NCI-H2107 treated with DMSO at 0.1 percent for 48 hours (cell line): Measurements from ENCODE around the gene HCRT.
"Not testable (repeated sequence)": the region's sequence is repeated elsewhere in the genome, so short reads cannot be mapped to it uniquely, and the experiment has no call there.

Source experiments
- DNase-seq: peaks from one replicate; lab custom pipeline; 2025; ENCODE audit not compliant: unreplicated experiment; lab: John Stamatoyannopoulos, UW

HCRT gene, protein sequence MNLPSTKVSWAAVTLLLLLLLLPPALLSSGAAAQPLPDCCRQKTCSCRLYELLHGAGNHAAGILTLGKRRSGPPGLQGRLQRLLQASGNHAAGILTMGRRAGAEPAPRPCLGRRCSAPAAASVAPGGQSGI

GRCh38 chr17:42184713-42185620 is at the start of gene HCRT:
HCRT (minus strand) TSS chr17:42185452; CDS start chr17:42185365, 87 bp downstream.
- DNase-seq, result peak; percentile 8

DNA sequence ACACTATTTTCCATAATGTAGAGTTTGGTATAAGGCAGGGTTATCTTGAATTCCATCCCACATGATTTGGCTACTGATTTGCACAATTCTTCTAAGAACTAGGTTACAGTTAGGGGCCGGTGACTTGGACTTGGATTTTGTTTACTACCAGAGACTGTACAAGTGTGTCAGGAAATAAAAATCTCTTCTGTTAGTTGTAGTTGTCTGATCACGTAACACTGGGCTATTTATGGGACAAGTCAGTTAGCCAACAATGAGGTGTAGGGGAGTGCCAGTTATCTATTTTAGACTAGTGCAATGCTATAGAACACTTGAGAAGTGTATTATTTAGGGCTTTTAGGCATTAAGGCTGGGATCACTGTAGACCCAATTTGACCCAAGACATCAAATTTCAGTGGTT is 48.7 kb upstream of the HCRT start:
- DNase-seq, result no peak

- DNase-seq, result no peak
Observed at GRCh38 chr17:42233156-42233555, 47.9 kb upstream of the HCRT start.

GRCh38 chr17:42230225-42230624 is 45.0 kb upstream of the HCRT start:
- DNase-seq, result no peak

DNA sequence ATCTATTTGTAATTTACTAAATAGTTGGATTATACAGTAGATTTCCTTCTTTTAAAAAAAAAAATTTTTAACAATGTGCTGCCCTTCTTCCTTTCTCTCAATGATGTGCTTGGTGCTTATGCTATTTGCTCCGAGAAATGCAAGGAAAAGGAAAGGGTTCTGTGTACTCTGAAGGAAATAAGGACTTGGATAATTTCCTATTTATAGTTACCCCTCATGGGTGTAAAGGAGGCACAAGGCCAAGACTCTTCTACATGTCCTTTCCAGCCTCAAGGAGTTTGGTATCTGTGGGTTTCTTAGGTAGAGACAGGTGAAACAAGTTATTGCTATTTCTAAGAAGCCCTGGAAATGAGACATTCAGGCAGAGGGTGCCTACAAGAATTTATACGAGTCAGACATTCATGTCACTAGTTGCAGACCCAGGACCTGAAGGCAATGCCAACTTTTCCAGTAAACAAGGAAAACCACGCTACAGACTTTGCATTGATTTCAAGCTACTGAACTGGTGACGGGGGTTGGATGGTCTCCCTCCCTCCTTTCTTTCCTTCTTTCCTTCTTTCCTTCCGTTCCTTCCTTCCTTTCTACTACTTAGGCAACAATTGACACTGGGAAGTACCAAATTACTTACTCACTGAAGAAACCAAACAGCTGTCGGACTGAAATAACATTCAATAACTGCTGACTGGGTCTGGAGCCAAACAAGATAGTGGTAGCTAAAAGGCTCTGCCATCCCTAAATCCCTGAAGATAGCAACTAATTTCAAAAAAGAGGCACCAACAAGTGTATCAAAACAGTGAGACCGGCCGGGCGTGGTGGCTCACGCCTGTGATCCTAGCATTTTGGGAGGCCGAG is 42.8 kb upstream of the HCRT start:
- no peak for DNase-seq

DNA sequence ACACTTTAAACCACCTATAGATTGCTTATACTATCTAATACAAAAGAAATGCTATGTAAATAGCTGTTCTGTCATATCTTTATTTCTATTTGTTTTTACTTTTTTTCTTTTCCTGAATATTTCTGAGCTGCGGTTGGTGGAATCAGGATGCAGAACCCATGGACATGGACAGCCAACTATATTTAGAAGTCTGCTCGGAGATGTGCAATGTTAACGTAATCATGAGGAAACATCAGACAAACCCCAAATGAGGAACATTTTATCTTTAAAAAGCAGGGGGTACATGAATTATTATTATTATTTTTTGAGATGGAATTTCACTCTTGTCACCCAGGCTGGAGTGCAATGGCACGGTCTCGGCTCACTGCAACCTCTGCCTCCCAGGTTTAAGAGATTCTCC is 40.4 kb upstream of the HCRT start:
- no peak for DNase-seq

- no peak for DNase-seq
Observed at GRCh38 chr17:42224651-42225050, 39.4 kb upstream of the HCRT start.

DNA sequence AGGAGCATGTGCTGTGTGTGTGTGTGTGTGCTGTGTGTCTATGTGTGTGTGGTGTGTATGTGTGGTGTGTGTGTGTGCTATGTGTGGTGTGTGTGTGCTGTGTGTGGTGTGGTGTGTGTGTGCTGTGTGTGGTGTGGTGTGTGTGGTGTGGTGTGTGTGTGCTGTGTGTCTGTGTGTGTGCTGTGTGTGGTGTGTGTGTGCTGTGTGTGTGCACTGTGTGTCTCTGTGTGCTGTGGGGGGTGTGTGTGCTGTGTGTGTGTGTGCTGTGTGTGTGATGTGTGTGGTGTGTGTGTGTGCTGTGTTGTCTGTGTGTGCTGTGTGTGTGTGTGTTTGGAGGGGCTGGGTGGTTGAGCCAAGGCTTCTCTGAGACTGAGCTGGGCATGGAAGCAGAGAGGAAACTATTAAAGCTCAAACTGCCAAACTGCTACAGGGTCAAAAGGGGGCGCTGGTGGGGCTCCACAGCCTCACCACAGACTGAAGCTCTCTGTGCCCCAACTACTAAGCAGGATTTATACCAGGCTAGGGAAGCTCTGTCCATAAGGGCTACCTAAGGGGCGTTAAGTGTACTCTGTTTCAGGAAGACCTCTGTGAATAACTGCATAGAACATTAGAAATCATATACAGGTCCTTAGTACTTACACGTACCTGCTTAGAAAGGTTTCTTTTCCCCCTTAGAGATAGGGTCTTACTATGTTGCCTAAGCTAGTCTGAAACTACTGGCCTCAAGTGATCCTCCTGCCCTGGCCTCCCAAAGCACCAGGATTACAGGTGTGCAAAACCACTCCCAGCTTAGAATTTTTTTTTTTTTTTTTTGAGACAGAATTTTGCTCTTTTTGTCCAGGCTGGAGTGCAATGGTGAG is 36.9 kb upstream of the HCRT start:
- peak; percentile 47 for DNase-seq

DNA sequence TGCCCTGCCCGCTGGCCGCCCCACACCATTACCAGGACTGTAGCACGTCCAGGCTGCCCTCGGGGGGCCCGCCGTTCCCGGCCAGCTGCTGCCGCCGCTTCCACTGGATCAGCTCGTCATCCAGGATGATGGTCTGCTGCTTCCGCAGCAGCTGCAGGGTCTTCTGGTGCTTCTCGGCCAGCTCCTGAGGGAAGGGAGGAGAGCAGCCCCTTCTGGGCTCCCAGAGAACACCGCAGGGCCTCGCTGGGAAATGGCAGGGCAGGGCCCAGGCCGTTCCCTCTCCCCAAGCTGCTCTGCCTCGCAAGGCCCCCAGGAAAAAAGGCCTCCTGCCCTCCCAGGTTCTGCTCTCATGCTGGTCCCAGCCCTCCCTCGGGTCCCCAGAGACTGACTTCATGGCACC is 34.0 kb upstream of the HCRT start:
- DNase-seq, result not testable (repeated sequence)

DNA sequence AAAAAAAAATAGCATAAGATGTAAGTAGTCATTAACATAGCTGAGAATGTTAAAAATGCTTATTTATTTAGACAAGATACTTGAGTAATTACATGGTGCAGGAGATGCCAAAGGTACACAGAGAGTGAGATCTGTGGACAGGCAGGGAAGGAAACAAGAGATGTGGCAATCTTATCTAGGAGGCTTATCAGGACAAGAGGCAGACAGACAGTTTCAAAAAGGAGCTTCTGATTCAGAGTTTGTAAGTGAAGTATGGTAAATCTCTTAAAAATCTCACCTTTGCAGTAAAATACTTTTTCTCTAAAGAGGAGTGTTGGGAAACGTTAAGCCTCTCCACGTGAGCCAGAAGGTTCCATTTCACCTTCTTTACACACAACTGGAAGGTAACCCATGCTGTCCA is 28.9 kb upstream of the HCRT start:
- DNase-seq, result no peak

GRCh38 chr17:42212382-42212781 is 27.1 kb upstream of the HCRT start:
- DNase-seq, result no peak

DNA sequence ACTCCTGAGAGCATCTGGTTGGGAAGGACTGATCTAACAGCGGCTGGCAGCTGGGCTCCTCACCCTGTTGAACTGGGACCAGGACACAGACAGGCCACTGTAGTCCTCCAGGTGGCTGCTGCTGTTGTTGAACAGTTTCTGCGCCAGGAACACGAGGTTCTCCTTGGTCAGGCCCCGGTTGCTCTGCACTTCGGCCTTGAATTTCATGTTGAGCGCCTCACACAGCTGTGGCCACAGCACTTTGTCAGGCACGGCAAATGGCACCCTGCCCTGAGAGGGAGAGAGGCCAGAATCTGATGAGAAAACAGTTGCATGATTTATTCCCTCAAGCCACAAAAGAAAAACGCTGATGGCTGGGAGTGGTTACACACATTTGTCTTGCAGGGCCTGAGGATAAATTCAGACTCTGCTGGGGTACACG is 26.7 kb upstream of the HCRT start:
- not testable (repeated sequence) for DNase-seq

DNA sequence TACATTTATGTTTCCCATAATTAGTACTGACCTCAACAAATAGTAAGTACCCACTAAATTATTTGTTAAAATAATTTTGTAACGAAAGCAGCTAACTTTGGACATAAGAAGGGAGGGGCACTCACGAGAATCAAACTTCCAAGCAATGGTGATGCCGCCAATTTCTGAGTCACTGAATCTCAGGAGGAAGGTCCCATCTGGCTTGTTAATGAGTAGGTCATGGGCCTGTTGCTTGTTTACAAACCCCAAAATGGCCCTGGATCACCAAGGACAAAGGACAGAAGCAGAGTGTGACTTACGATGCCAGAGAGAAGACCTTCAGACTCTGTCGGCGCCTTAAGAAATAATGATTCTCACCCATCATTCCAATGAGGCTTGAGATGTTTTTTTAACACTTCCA is 24.8 kb upstream of the HCRT start:
- no peak for DNase-seq

DNA sequence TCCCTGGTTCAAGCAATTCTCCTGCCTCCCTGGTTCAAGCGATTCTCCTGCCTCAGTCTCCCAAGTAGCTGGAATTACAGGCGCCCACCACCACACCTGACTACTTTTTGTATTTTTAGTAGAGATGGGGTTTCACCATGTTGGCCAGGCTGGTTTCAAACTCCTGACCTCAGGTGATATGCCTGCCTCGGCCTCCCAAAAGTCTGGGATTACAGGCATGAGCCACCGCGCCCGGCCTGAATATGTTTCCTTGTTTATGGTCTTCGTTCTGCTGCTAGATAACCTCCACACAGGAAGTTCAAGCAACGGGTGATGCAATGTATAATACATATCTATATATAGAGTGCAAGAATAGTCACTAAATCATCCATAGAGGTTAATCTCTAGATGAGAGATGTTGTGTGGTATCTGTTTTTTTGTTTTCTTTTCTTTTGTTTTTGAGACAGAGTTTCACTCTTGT is 20.9 kb upstream of the HCRT start:
- DNase-seq, result not testable (repeated sequence)

DNA sequence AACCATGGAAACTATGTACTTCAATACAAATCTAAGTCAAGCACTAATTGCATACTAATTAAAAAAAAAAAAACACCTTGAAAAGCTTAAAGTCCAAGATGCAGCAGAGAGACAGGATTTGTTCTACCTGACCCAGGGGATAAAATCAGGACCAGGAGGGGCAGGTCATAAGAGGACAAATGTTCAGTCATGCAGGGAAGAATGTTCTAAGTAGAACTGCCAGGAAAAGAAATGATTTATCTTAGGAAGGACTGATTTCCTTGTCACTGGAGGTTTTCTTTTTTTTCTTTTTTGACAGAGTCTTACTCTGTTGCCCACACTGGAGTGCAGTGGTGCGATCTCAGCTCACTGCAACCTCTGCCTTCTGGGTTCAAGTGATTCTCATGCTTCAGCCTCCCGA is 18.1 kb upstream of the HCRT start:
- DNase-seq, result no peak

GRCh38 chr17:42202696-42203095 is 17.4 kb upstream of the HCRT start:
- no peak for DNase-seq

- DNase-seq, result no peak
Observed at GRCh38 chr17:42202159-42202558, 16.9 kb upstream of the HCRT start.

DNA sequence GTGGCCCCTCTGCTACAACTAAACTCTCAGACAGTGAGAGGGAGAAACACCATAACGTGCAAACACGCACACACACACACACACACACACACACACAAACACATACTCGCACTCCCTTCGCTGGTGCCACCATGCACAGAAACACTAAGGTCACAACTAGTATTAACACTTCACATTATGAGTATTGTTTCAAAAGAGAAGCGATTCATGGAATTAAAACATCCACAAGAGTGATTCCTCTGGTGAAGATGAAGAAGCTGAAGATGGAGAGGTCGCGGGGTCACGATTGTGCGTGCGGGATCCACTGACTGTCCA is 16.2 kb upstream of the HCRT start:
- no peak for DNase-seq

DNA sequence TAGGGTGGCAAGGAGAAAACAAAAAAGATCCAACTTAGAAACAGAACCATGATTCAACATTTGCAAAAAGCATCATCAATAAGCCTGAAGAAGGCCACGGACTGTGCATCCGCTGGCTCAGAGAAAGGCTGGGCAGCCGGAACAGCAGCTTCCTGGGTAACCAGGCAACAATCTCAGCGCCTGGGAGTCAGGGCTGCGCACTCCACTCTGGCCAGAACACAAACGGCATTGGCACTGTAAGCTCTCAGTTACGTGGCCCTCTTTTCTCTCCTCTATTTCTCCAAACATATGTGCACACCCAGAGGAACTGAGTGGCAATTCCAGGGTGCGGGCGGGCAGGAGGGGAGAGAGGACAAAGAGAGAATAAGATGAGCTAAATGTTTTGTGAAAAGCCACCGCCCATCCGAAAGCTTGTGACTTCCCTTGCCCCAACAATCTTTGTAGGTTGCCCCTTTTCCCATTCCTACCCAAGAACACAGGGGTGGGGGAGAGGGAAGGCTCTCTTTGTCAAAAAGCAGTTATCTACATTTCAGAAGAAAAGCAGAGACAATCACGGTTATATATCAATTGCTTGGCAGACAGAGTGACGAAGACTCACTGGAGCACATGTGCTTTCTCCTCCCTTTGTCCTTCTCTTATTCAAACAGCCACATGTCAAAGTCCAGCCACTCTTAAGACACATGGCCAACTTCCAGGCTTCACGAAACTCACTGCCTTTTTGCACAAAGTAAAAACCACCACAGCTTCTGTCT is 15.6 kb upstream of the HCRT start:
- no peak for DNase-seq

- DNase-seq, result no peak
Observed at GRCh38 chr17:42199416-42200011, 14.3 kb upstream of the HCRT start.
